ENCODE data around the gene HIRIP3.

DNA sequence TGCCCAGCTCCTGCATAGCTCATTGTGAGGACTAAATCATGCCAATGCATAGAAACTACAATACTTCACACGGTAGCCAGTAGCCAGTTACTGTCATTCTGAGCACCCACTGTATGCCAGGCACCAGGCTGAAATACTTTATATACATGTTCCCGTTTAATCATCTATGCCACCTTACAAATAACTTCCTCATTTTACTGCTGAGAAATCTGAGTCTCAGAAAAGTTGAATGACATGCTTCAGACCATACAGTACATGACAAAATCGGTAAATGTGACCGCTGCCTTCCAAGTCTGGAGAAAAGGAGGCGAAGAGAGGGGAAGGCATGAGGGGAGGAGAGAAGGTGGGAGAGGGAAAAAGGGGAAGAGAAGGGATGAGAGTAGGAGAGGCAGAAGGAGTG, 44.8 kb upstream of the HIRIP3 start:
- TF ChIP-seq CTCF (IDR thresholded peaks at IDR 0.05) (no peak), POLR2A (IDR thresholded peaks at IDR 0.05) (no peak)

Measured in stomach (tissue), 4 donors.